ENCODE measurements around the gene MGLL.
A peak's percentile ranks its signal among the peaks of the same experiment; 100 is the strongest.

Gene MGLL

GRCh38 chr3:127736801-127737539 lies 85.3 kb downstream of the MGLL start:
- DNase-seq: no peak

GRCh38 chr3:127735767-127736693 lies 86.3 kb downstream of the MGLL start:
- DNase-seq: no peak

DNA sequence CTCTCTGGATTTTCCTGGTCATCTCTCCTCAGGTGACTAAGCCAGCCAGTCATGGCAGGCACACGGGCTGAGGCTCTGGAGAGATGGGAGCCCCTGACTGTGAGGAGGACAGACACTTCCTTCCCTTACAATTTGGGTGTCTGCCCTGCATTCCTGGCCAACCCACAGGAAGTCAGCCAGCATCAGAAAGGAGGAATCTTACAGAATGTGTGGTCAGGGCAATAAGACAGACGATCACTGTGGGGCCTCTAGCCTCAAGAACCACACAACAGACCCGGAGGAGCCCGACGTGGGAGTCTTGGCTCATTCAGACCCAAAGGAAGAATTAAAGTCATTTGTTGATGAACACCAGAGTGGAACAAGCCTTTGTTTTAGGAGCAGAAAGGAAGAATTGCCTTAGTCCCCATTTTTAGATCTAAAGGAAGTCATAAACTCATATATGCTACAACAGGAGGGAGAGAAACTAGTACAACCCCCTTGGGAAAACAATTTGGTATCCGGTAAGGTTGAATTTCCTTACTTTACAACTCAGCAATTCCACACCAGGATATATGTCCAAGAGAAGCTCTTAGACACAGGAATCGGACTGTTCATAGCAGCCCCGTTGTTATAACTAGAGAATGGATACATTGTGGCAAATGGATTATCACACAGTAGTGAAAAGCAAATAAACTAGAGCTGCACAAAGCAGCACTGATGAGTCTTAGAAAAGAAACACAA lies 87.4 kb downstream of the MGLL start:
- peak; percentile 40 for DNase-seq

DNA sequence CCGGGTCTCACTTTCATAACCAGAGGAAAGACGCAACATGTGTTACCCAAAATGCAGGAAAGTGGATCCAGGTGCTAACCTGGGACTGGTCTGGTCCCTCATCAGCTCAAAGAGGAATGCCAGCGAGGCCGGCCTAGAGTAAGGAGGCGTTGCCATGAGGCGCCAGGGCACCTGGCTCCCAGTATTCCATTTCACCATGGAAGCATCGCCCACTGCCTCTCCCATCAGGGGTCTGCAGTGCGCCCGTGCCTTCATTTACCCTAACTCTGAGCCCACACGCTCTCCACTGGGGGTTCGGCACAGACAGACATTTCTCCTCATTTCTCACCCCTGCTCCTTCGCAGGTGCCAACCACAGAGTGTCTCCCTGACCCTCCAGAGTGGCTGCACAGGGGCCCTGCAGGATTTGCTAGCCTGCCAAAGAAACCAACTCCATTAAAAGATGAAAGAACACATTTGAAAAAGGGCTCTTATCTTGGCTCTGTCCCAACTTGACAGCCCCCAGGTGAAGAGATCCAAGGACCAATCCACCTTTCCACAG lies 88.1 kb downstream of the MGLL start:
- no peak for DNase-seq

DNA sequence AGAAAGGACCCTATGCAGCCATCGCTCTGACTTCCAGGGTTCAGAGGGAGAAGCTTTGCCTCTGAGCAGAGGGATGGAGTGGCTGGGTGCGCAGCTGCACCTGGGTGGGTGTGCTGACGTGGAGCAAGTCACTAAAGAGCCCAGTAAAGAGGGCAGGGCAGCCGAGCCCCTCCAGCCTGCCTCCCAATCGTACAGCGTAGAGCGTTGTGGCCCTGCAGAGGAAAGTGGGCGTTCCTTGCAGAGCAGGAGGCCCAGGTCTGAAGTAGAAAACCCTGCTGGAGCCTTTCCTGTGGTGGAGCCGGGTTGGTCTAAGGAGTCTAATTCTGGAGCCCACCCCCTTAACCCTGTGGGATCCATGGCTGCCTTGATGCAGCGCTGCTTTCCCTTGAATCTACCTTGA lies 88.5 kb downstream of the MGLL start:
- no peak for DNase-seq

DNA sequence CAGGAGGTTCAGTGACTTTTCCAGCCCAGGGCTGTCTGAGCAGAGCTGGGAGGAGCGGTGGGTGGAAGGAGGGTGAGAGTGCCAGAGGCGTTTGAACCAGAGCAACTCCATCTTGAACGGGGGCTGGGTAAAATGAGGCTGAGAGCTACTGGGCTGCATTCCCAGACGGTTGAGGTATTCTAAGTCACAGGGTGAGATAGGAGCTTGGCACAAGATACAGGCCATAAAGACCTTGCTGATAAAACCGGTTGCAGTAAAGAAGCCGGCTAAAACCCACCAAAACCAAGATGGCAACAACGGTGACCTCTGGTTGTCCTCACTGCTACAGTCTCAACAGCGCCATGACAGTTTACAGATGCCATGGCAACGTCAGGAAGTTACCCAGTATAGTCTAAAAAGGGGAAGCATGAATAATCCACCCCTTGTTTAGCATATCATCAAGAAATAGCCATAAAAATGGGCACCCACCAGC lies 89.4 kb downstream of the MGLL start:
- no peak for DNase-seq

DNA sequence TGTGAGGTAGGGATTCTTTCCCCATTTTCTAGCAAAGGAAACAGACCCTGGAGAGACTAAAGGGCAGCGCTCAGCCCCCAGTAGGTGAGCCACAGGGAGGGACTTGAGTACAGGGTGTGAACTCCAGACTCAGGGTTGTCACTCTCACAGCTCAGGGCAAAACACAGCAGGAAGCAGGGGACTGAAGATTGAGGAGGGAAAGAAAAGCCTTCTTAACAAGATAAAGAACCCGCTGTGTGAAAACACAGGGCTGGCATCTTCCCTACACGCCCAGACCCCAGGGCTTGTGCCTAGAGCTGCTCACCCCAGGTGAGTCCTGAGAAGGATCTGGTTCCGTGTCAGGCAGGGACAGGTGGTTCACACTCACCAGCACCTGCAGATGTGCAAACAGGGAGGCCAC lies 90.0 kb downstream of the MGLL start:
- DNase-seq: no peak

DNA sequence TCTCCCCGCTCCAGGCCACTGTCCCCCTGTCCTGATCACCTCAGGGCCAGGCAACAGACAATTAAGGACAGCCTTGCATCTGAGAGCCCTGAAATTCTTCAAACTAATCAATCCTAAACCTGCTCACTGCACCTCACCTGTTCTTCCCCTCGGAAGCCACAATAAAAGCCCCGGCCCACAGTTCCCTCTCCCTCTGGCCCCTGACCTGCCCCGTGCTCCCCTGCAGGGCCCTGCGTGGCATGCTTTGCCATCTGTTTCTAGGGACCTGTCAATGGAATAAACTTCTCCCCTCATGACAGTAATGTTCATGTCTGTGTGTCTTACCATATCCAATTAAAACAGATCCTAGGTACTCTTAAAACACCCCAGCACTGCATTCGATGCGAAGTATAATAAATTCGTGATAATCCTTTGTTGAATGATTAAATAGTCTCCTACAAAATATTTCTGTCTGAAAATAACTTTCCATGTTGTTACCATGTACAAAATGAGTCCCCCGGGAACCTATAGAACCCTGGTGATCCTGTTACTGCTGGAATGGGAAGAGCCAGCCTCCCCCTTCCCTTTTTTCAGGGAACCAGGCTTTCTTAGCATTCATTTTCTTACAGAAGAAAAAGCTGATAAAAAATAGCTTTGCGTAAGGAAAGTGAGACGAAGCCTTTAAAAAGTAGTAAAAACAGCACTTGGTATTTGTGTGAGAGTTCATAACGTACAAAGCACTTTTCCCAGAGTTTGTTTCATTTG lies 90.6 kb downstream of the MGLL start:
- no peak for DNase-seq

DNA sequence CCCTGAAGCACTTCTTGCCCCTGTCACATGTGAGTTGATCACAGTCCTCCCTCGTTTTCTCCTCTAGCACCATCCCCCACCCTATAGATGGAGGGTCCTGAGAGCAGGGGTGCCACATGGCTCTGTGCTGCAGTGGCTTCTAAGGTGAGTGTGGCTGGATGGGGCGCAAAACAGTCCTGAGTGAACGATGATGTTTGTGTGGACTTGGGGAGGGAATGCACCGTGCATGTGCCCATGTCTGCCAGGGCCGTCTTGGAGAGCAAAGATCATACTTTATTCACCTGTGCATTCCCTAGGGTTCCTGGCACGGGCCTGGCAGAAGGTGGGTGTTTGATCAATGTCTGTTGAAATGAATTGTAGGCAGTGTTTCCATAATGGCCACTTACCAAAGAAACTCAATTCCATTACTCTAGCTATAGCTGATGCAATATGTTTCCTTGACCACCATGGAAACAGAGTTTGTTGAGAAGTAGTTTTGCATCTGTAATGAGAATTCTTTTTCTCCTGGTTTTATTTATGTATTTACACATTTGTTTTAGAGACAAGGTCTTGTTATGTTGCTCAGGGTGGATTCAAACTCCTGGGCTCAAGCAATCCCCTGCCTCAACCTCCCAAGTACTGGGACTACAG lies 91.5 kb downstream of the MGLL start:
- DNase-seq: no peak

DNA sequence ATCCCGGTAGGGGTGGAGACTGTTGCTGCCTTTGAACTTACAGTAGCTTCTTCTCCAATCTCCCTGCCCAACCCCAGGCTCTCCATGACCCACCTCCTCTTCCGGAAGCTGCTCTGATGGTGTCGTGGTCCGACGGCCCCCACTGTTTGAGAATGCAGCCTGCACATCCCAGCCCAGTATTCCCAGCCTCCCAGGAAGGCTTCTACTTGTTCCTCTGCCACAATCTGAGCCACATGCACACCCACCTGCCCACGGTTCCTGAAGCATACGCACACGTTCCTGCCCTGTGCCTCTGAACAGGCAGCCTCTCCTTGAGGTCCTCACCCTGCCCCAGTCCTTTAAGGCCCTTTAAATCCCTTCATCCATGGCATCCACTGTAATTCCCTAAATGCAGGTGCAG lies 92.1 kb downstream of the MGLL start:
- no peak for DNase-seq

GRCh38 chr3:127729556-127730056 lies 92.7 kb downstream of the MGLL start:
- DNase-seq: no peak

- no peak for DNase-seq
These were observed 93.8 kb downstream of the MGLL start for GRCh38 chr3:127728417-127729015.

DNA sequence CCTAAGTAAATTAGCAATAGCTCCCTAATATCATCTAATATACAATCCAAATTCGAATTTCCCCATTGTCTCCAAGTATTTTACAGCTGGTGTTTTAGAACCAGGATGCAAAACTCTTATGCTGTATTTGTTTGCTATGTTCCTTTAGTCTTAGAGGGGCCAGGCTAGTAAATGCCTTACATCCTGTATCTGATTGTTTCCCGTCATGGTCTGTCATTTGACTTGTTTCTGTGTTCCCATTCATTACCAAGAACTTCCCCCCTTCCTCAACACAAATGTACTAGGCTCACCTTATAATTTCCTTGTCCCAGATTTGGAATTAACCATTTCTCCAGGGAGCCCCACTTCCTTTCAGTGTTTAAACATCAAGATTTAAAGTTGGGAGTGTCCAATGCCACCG lies 95.4 kb downstream of the MGLL start:
- no peak for DNase-seq

DNA sequence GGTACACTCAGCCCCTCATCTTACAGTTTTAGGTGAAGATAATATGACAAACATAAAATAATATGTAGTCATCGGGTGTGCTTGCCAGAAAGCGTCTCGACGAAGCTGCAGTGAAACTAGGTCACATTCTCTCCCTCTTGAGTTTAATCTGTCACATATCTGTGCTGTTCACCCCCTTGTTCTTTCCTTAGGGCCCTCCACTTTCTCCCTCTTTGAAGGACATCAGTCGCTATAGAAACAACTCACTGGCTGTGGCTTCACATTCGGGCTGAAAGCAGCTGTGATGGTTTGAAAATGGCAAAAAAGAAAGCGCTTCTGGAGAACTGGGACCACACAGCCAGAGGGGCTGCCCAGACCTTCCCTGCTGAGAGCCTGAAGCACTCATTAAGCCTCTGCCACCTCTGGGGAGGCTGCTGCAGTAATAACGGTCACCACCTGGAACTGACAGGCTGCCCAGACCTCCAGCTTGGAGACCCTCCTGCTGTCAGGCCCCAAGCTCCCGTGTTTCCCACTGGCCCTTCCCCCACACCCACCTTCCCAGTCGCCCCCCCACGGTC lies 99.2 kb downstream of the MGLL start:
- DNase-seq: peak; percentile 21

DNA sequence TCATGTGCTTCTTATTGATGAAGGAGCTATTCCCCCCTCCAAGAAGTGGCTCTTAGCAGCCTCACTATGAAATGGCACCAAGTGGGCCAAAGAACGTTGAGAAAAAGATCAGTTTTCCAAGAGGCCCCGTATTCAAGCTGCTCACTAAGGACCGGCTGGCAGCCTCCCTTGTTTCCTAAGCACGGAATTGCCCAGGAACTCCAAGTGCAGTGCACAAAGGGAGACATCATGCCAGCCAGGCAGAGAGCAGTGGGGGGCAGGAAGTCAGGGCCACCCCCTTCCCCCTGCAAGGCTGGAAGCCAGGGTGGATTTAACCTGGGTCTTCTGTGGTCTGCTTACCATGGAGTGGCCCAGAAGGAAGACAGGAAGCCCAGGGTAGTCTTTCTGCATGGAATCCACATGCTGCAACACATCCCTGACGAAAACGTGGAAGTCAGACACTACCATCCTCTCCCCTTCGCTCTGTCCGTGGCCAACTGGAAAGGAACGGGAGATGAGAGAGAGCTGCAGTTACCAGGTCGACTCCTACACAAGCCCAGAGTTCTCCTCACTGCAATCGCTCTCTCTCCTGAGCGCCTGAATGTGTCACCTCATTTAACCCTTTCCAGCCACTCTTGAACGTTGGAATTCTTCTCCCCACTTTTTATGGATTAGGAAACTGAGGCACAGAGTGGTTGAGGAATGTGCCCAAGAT lies 100.1 kb downstream of the MGLL start:
- DNase-seq: peak; percentile 23

DNA sequence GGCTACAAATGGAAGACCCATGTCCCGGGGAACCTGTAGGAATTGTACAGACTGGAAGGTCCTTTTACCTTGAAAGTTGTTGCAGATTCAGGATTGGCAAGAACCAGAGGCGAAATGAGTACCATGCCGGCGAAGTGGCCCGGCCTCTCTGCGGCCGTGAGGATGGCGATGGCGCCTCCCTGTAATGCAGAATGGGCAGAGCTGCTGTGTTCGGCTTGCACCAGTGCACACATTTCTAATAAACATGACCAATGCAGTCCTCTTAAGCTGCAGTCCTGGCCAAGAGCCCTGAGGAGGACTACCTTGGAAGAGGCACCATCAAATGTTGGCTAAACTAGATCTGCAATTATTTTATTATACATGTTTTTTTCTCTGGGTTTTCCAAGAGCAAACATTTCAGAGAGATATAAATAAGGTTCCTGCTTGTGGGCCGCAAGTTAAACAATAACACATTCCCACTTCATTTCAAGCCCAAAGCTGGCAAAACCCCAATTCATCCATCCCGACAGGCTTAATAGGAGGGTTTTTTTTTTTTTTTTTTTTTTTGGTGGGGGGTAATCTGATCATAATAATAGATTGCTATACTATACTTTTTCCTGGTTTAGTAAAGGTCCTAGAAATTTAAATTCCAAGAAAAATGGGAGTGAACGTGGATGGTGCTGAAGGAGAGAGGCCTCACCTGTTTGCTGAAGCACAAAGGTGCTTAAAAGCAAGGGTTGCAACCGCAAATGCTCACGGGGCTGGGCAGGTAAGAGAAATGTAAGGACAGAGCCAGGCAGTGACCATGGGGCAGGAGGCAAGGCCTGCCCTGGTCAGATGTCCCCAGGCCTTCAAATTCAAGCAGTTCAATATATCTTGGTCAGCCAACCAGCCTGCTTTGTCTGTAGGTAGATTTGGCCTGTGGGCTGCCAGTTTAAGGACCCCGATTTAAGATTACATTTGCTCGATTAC lies 101.1 kb downstream of the MGLL start:
- no peak for DNase-seq

- DNase-seq: no peak
These were observed 102.0 kb downstream of the MGLL start for GRCh38 chr3:127720161-127720823.

GRCh38 chr3:127719369-127719768 lies 102.9 kb downstream of the MGLL start:
- DNase-seq: no peak
